Measurements from ENCODE around the gene IL4R. TPM values are rescaled to one million over a fixed set of nuclear protein-coding genes. Genes with fewer than 3 reads are reported as not detected.

Gene IL4R
- total and polyA plus RNA-seq, 2 of the 13 experiments (the other 11 are each of a cell fraction or from before 2014, with no cell fraction given) = 15.9 to 49.6 TPM

GRCh38 chr16:27268376-27269299 is 45.1 kb upstream of the IL4R start, which contains the start of gene NSMCE1 (continued):
- TF ChIP-seq ATF5 (CRISPR knock-in tag; IDR thresholded peaks at IDR 0.05; ENCODE audit: low read depth) = peak; percentile 81; the same call in 1 of the 2 replicates
- peak; percentile 94; the same call in 1 of the 2 replicates for TF ChIP-seq IRF9 (CRISPR knock-in tag; IDR thresholded peaks at IDR 0.05; ENCODE audit: borderline replicate concordance)
- peak; percentile 81; the same call in 1 of the 2 replicates for TF ChIP-seq SATB2 (CRISPR knock-in tag; IDR thresholded peaks at IDR 0.05)
- TF ChIP-seq SRF (IDR thresholded peaks at IDR 0.05; ENCODE audit: low read depth, low read length) = no peak
- no peak for TF ChIP-seq SMARCC2 (IDR thresholded peaks at IDR 0.05)
- 0 out of 2 replicates have a peak, but pooled peaks have one; percentile 19 for TF ChIP-seq ZNF761 (CRISPR knock-in tag; conservative IDR thresholded peaks at IDR 0.05)
- TF ChIP-seq, protein P1, sequence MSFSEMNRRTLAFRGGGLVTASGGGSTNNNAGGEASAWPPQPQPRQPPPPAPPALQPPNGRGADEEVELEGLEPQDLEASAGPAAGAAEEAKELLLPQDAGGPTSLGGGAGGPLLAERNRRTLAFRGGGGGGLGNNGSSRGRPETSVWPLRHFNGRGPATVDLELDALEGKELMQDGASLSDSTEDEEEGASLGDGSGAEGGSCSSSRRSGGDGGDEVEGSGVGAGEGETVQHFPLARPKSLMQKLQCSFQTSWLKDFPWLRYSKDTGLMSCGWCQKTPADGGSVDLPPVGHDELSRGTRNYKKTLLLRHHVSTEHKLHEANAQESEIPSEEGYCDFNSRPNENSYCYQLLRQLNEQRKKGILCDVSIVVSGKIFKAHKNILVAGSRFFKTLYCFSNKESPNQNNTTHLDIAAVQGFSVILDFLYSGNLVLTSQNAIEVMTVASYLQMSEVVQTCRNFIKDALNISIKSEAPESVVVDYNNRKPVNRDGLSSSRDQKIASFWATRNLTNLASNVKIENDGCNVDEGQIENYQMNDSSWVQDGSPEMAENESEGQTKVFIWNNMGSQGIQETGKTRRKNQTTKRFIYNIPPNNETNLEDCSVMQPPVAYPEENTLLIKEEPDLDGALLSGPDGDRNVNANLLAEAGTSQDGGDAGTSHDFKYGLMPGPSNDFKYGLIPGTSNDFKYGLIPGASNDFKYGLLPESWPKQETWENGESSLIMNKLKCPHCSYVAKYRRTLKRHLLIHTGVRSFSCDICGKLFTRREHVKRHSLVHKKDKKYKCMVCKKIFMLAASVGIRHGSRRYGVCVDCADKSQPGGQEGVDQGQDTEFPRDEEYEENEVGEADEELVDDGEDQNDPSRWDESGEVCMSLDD (CRISPR knock-in tag; IDR thresholded peaks at IDR 0.05; ENCODE audit: borderline replicate concordance) = no peak
- TF ChIP-seq ZNF101 (CRISPR knock-in tag; IDR thresholded peaks at IDR 0.05; ENCODE audit: borderline replicate concordance, low read depth) = 0 out of 2 replicates have a peak, but pooled peaks have one; percentile 63
- peak; percentile 86 for TF ChIP-seq YEATS4 (CRISPR knock-in tag; IDR thresholded peaks at IDR 0.05; ENCODE audit: borderline replicate concordance)
- no peak for TF ChIP-seq ZNF460 (CRISPR knock-in tag; IDR thresholded peaks at IDR 0.05; ENCODE audit: borderline replicate concordance)
- no peak for TF ChIP-seq ZNF616 (CRISPR knock-in tag; IDR thresholded peaks at IDR 0.05; ENCODE audit: low read depth)
- no peak for TF ChIP-seq DNMT1 (CRISPR knock-in tag; IDR thresholded peaks at IDR 0.05)
- TF ChIP-seq, protein P2, sequence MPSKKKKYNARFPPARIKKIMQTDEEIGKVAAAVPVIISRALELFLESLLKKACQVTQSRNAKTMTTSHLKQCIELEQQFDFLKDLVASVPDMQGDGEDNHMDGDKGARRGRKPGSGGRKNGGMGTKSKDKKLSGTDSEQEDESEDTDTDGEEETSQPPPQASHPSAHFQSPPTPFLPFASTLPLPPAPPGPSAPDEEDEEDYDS (CRISPR knock-in tag; IDR thresholded peaks at IDR 0.05) = peak; percentile 98
- TF ChIP-seq, protein P3, sequence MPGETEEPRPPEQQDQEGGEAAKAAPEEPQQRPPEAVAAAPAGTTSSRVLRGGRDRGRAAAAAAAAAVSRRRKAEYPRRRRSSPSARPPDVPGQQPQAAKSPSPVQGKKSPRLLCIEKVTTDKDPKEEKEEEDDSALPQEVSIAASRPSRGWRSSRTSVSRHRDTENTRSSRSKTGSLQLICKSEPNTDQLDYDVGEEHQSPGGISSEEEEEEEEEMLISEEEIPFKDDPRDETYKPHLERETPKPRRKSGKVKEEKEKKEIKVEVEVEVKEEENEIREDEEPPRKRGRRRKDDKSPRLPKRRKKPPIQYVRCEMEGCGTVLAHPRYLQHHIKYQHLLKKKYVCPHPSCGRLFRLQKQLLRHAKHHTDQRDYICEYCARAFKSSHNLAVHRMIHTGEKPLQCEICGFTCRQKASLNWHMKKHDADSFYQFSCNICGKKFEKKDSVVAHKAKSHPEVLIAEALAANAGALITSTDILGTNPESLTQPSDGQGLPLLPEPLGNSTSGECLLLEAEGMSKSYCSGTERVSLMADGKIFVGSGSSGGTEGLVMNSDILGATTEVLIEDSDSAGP (CRISPR knock-in tag; IDR thresholded peaks at IDR 0.05; ENCODE audit: borderline replicate concordance) = peak; percentile 81; the same call in 1 of the 2 replicates
- no peak; the same call in 1 of the 2 replicates for TF ChIP-seq ZSCAN31 (CRISPR knock-in tag; IDR thresholded peaks at IDR 0.05; ENCODE audit: low read depth)
- peak; percentile 80 for TF ChIP-seq CCDC6 (CRISPR knock-in tag; IDR thresholded peaks at IDR 0.05)
- TF ChIP-seq, protein P4, sequence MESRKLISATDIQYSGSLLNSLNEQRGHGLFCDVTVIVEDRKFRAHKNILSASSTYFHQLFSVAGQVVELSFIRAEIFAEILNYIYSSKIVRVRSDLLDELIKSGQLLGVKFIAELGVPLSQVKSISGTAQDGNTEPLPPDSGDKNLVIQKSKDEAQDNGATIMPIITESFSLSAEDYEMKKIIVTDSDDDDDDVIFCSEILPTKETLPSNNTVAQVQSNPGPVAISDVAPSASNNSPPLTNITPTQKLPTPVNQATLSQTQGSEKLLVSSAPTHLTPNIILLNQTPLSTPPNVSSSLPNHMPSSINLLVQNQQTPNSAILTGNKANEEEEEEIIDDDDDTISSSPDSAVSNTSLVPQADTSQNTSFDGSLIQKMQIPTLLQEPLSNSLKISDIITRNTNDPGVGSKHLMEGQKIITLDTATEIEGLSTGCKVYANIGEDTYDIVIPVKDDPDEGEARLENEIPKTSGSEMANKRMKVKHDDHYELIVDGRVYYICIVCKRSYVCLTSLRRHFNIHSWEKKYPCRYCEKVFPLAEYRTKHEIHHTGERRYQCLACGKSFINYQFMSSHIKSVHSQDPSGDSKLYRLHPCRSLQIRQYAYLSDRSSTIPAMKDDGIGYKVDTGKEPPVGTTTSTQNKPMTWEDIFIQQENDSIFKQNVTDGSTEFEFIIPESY (CRISPR knock-in tag; IDR thresholded peaks at IDR 0.05) = no peak; the same call in 1 of the 2 replicates
- TF ChIP-seq HMG20A (CRISPR knock-in tag; IDR thresholded peaks at IDR 0.05; ENCODE audit: borderline replicate concordance) = no peak; the same call in 1 of the 2 replicates
- peak; percentile 33; the same call in 1 of the 2 replicates for TF ChIP-seq ZNF567 (CRISPR knock-in tag; IDR thresholded peaks at IDR 0.05; ENCODE audit: borderline replicate concordance)

Measured in HepG2 (cell line).